ENCODE measurements around the gene DNAJC22. TPM values are rescaled to one million over a fixed set of nuclear protein-coding genes. Genes with fewer than 3 reads are reported as not detected.

DNAJC22 gene
- total and polyA plus RNA-seq, 9 of the 15 experiments (the other 6 are each of a cell fraction or from before 2014, with no cell fraction given), result 0.10 to 1.2 (median 0.47) TPM

- TF ChIP-seq RNF219 (CRISPR knock-in tag; IDR thresholded peaks at IDR 0.05) (no peak), LCOR (CRISPR knock-in tag; IDR thresholded peaks at IDR 0.05) (0 out of 2 replicates have a peak, but pooled peaks have one; percentile 20), MGA (IDR thresholded peaks at IDR 0.05) (peak; percentile 74), UBTF (IDR thresholded peaks at IDR 0.05; ENCODE audit: borderline replicate concordance in 1 of 2, low read depth in 2 of 2, low read length in 2 of 2) (0 out of 4 replicates have a peak, but pooled peaks of 1 of the 2 experiments have one; percentile 20), PPARD (CRISPR knock-in tag; IDR thresholded peaks at IDR 0.05) (no peak), PHF20 (IDR thresholded peaks at IDR 0.05; ENCODE audit: partially characterized antibody) (peak; percentile 0), ZFX (CRISPR knock-in tag; IDR thresholded peaks at IDR 0.05) (peak; percentile 34; the same call in 1 of the 2 replicates), SETDB1 (IDR thresholded peaks at IDR 0.05; ENCODE audit: low read length) (no peak), L3MBTL2 (IDR thresholded peaks at IDR 0.05) (peak; percentile 81), POLR2AphosphoS2 (IDR thresholded peaks at IDR 0.05; ENCODE audit: low read length) (no peak), MTA3 (IDR thresholded peaks at IDR 0.05; ENCODE audit: borderline replicate concordance) (0 out of 2 replicates have a peak, but pooled peaks have one; percentile 14)
Measured at GRCh38 chr12:49346659-49347310, at the start of gene DNAJC22 (continued).
